ENCODE data around the gene SPNS2. TPM values are rescaled to one million over a fixed set of nuclear protein-coding genes. Genes with fewer than 3 reads are reported as not detected.

Gene SPNS2
- total RNA-seq, 1 experiment from 2014 or later: 0.33 TPM

- TF ChIP-seq CTCF (conservative IDR thresholded peaks at IDR 0.05): no peak
- H3K79me2 ChIP-seq (ENCODE audit: insufficient read depth, low read length): no peaks in the 10 kb centered on the region
- H2BK20ac ChIP-seq (ENCODE audit: low read depth, low read length, poor library complexity, severe bottlenecking): no peak overlapping the region
- H2BK120ac ChIP-seq (ENCODE audit: low read depth, low read length, poor library complexity, severe bottlenecking): no peak overlapping the region
- no peak overlapping the region for H2AFZ ChIP-seq (ENCODE audit: low read length)
- no peaks in the 10 kb centered on the region for H3K4me1 ChIP-seq (ENCODE audit: insufficient read depth, low read length)
- WGBS (ENCODE audit: extremely low coverage, insufficient read length, low lambda C conversion rate): no CpG with 5 or more reads among the region's 5 CpGs
- H3K27me3 ChIP-seq (ENCODE audit: insufficient read depth, low read length): no peaks in the 10 kb centered on the region
- no peak overlapping the region for H4K5ac ChIP-seq (ENCODE audit: insufficient read length, low read depth, low read length)
- H3K27ac Mint-ChIP-seq: no peak overlapping the region
- H2BK15ac ChIP-seq (ENCODE audit: low read depth, low read length): no peak overlapping the region
- peaks cover 3 to 10% of the 10 kb centered on the region in 2 experiments; a peak in 3 of 5 replicates for H3K9me3 Mint-ChIP-seq
- no peak overlapping the region for H4K91ac ChIP-seq (ENCODE audit: insufficient read length, low read depth, low read length)
- H3K4ac ChIP-seq (ENCODE audit: low read depth, low read length): no peak overlapping the region
- H2AK5ac ChIP-seq (ENCODE audit: insufficient read length, low read length): no peak overlapping the region
- no peak overlapping the region for H2BK12ac ChIP-seq (ENCODE audit: insufficient read length, low read depth, low read length)
- H3K9ac ChIP-seq (ENCODE audit: extremely low read depth, insufficient read length, low read length): no peak overlapping the region
- H3K14ac ChIP-seq (ENCODE audit: insufficient read depth, low read length): no peak overlapping the region
- H3K23ac ChIP-seq (ENCODE audit: insufficient read length, low read depth, low read length): no peak overlapping the region
- no peak overlapping the region for H3T11ph ChIP-seq (ENCODE audit: low read length)
- H3K27me3 Mint-ChIP-seq (ENCODE audit: low read depth): peaks cover 15% of the 10 kb centered on the region
- H4K8ac ChIP-seq (replicated peaks; ENCODE audit: insufficient read length, low read depth, low read length): no peak overlapping the region
- H3K4me1 Mint-ChIP-seq: no peaks in the 10 kb centered on the region
- no peak overlapping the region for H2BK5ac ChIP-seq (ENCODE audit: insufficient read length, low read length)
- H3K18ac ChIP-seq (ENCODE audit: insufficient read length, low read depth, low read length): no peak overlapping the region
- H4K20me1 ChIP-seq (ENCODE audit: control insufficient read depth, insufficient read depth, insufficient read length): no peaks in the 10 kb centered on the region
- H3K4me3 Mint-ChIP-seq: no peak overlapping the region
- no peaks in the 10 kb centered on the region for H3K23me2 ChIP-seq (ENCODE audit: insufficient read length, low read depth, low read length, poor library complexity, severe bottlenecking)
- DNase-seq: no peak
- H3K79me1 ChIP-seq (ENCODE audit: insufficient read depth, low read depth, low read length, poor library complexity, severe bottlenecking): no peaks in the 10 kb centered on the region
- no peaks in the 10 kb centered on the region for H3K36me3 Mint-ChIP-seq (ENCODE audit: insufficient read depth in 1 of 3, low read depth in 3 of 3)
- H3K4me2 ChIP-seq (ENCODE audit: insufficient read depth, insufficient read length, low read length): no peak overlapping the region
- H3K9me3 ChIP-seq (ENCODE audit: control insufficient read depth, low read depth, low read length): no peaks in the 10 kb centered on the region
- H3K27ac ChIP-seq (ENCODE audit: insufficient read length, low read depth, low read length): no peak overlapping the region
- H3K56ac ChIP-seq (ENCODE audit: insufficient read length, low read depth, low read length): no peak overlapping the region
These were observed 38.0 kb upstream of the SPNS2 start for GRCh38 chr17:4460661-4461060.
